HepG2 (cell line): ENCODE results near the gene ZKSCAN8. TPM values are rescaled to one million over a fixed set of nuclear protein-coding genes. Genes with fewer than 3 reads are reported as not detected.

Experiments
- ARID2 ChIP-seq: sonication (generic); formaldehyde crosslinking; IDR thresholded peaks from 2 replicates; pipeline ENCODE4 v1.8.1; 2022; ENCODE audit warnings: mild to moderate bottlenecking, missing genetic modification reagents, borderline replicate concordance
- EP300 ChIP-seq, 3 experiments: sonication (generic) in 1 of 3; formaldehyde crosslinking in 1 of 3; IDR thresholded peaks; 2 replicates each; pipeline versions ENCODE4 v1.5.1 to v1.6.1; 2011 to 2020; ENCODE audit warnings: low read depth in 2 of 3, low read length in 2 of 3, borderline replicate concordance in 1 of 3, improper control_type of control experiment in 1 of 3, mild to moderate bottlenecking in 1 of 3, missing genetic modification reagents in 1 of 3, moderate library complexity in 1 of 3
- FIP1L1 ChIP-seq: fragments of 200-400 bp; formaldehyde crosslinking; IDR thresholded peaks from 2 replicates; pipeline ENCODE4 v1.6.1; 2018; ENCODE audit warnings: low read depth, mild to moderate bottlenecking, low read length, moderate library complexity, borderline replicate concordance; ENCODE audit not compliant: insufficient read depth
- HNRNPLL ChIP-seq: fragments of 200-400 bp; formaldehyde crosslinking; IDR thresholded peaks from 2 replicates; pipeline ENCODE4 v1.6.1; 2017; ENCODE audit warnings: mild to moderate bottlenecking, low read depth, low read length; ENCODE audit not compliant: poor library complexity, severe bottlenecking
- KAT7 ChIP-seq: IDR thresholded peaks from 2 replicates; pipeline ENCODE4 v1.6.1; 2018; ENCODE audit warnings: borderline replicate concordance, missing compliant biosample characterization
- KAT8 ChIP-seq: IDR thresholded peaks from 2 replicates; pipeline ENCODE4 v1.6.1; 2016; ENCODE audit warnings: missing genetic modification reagents, missing compliant biosample characterization
- KDM5B ChIP-seq: sonication (generic); formaldehyde crosslinking; IDR thresholded peaks from 2 replicates; pipeline ENCODE4 v1.4.0; 2020; ENCODE audit warnings: missing genetic modification reagents, mild to moderate bottlenecking, borderline replicate concordance
- LBX2 ChIP-seq: sonication (generic); formaldehyde crosslinking; IDR thresholded peaks from 2 replicates; pipeline ENCODE4 v1.5.0; 2020; ENCODE audit warnings: missing genetic modification reagents, mild to moderate bottlenecking, borderline replicate concordance
- MED1 ChIP-seq: sonication (generic); formaldehyde crosslinking; IDR thresholded peaks from 2 replicates; pipeline ENCODE4 v1.4.0; 2020; ENCODE audit warnings: missing genetic modification reagents
- MTF1 ChIP-seq: sonication (generic); formaldehyde crosslinking; IDR thresholded peaks from 2 replicates; pipeline ENCODE4 v1.5.0; 2020; ENCODE audit warnings: missing genetic modification reagents
- NFIB ChIP-seq: sonication (generic); formaldehyde crosslinking; IDR thresholded peaks from 2 replicates; pipeline ENCODE4 v1.9.0; 2021; ENCODE audit warnings: missing genetic modification reagents, mild to moderate bottlenecking, borderline replicate concordance
- NFYC ChIP-seq: IDR thresholded peaks from 2 replicates; pipeline ENCODE4 v1.6.1; 2016; ENCODE audit warnings: missing genetic modification reagents, missing compliant biosample characterization
- PITX1 ChIP-seq: sonication (generic); formaldehyde crosslinking; IDR thresholded peaks from 2 replicates; pipeline ENCODE4 v1.5.1; 2020; ENCODE audit warnings: mild to moderate bottlenecking, missing genetic modification reagents
- RCOR2 ChIP-seq: IDR thresholded peaks from 2 replicates; pipeline ENCODE4 v1.6.1; 2016; ENCODE audit warnings: missing biosample characterization, missing genetic modification reagents
- RFX3 ChIP-seq: IDR thresholded peaks from 2 replicates; pipeline ENCODE4 v1.6.1; 2016; ENCODE audit warnings: missing biosample characterization, missing genetic modification reagents
- SAP130 ChIP-seq: IDR thresholded peaks from 2 replicates; pipeline ENCODE4 v1.6.1; 2016; ENCODE audit warnings: low read depth
- XRCC5 ChIP-seq: fragments of 200-400 bp; formaldehyde crosslinking; optimal IDR thresholded peaks from 2 replicates; pipeline ENCODE3; 2017; ENCODE audit warnings: mild to moderate bottlenecking, low read length
- ZBTB38 ChIP-seq: sonication (generic); formaldehyde crosslinking; IDR thresholded peaks from 2 replicates; pipeline ENCODE4 v1.5.1; 2020; ENCODE audit warnings: mild to moderate bottlenecking, missing genetic modification reagents
- ZBTB7B ChIP-seq: sonication (generic); formaldehyde crosslinking; IDR thresholded peaks from 2 replicates; pipeline ENCODE4 v1.4.0; 2020; ENCODE audit warnings: missing genetic modification reagents
- ZIK1 ChIP-seq: sonication (generic); formaldehyde crosslinking; IDR thresholded peaks from 2 replicates; pipeline ENCODE4 v1.5.0; 2020; ENCODE audit warnings: mild to moderate bottlenecking, low read depth, missing genetic modification reagents, borderline replicate concordance
- ZNF414 ChIP-seq: sonication (generic); formaldehyde crosslinking; IDR thresholded peaks from 2 replicates; pipeline ENCODE4 v1.5.0; 2020; ENCODE audit warnings: missing genetic modification reagents
- ZNF605 ChIP-seq: sonication (generic); formaldehyde crosslinking; IDR thresholded peaks from 2 replicates; pipeline ENCODE4 v1.8.0; 2022; ENCODE audit warnings: mild to moderate bottlenecking, missing genetic modification reagents
- ZNF746 ChIP-seq: sonication (generic); formaldehyde crosslinking; IDR thresholded peaks from 2 replicates; pipeline ENCODE4 v1.8.0; 2022; ENCODE audit warnings: mild to moderate bottlenecking, missing genetic modification reagents
- ZNF792 ChIP-seq: IDR thresholded peaks from 2 replicates; pipeline ENCODE4 v1.6.1; 2016
- polyA plus RNA-seq, 8 experiments: library from polyadenylated mRNA; depleted of rRNA in 3 of 8; stranded (reverse) in 7 of 8; unstranded in 1 of 8; fragments of >200 nt; fragmentation: Illumina TruSeq in 4 of 8; extraction: Trizol in 4 of 8; gene quantifications; 2 replicates each; pipeline versions ENCODE4 v1.2.1 to v1.2.3, GENCODE V29; 2011 to 2016; ENCODE audit warnings: low read depth in 4 of 8, missing spikeins in 1 of 8, mixed read lengths in 1 of 8; ENCODE audit not compliant: insufficient read depth in 1 of 8
- total RNA-seq, 5 experiments: library from RNA; depleted of rRNA; stranded (reverse); fragments of >200 nt; fragmentation: Illumina TruSeq; extraction: Trizol; gene quantifications; 2 replicates each; pipeline ENCODE4 v1.2.3, GENCODE V29; 2016; ENCODE audit warnings: low read depth in 1 of 5
- TF ChIP-seq, protein P1 (sequence below): sonication (generic); formaldehyde crosslinking; IDR thresholded peaks from 2 replicates; pipeline ENCODE4 v1.8.1; 2023; ENCODE audit warnings: missing genetic modification reagents, mild to moderate bottlenecking, borderline replicate concordance
- TF ChIP-seq, protein P2 (sequence below): sonication (generic); formaldehyde crosslinking; IDR thresholded peaks from 2 replicates; pipeline ENCODE4 v1.5.0; 2020; ENCODE audit warnings: mild to moderate bottlenecking, missing genetic modification reagents
- TF ChIP-seq, protein P3 (sequence below): IDR thresholded peaks from 2 replicates; pipeline ENCODE4 v1.6.1; 2018; ENCODE audit warnings: missing genetic modification reagents, mild to moderate bottlenecking, missing compliant biosample characterization

The ZKSCAN8 gene
- total and polyA plus RNA-seq, 2 of the 13 experiments (the other 11 are each of a cell fraction or from before 2014, with no cell fraction given): 12.4 to 20.9 TPM

DNA sequence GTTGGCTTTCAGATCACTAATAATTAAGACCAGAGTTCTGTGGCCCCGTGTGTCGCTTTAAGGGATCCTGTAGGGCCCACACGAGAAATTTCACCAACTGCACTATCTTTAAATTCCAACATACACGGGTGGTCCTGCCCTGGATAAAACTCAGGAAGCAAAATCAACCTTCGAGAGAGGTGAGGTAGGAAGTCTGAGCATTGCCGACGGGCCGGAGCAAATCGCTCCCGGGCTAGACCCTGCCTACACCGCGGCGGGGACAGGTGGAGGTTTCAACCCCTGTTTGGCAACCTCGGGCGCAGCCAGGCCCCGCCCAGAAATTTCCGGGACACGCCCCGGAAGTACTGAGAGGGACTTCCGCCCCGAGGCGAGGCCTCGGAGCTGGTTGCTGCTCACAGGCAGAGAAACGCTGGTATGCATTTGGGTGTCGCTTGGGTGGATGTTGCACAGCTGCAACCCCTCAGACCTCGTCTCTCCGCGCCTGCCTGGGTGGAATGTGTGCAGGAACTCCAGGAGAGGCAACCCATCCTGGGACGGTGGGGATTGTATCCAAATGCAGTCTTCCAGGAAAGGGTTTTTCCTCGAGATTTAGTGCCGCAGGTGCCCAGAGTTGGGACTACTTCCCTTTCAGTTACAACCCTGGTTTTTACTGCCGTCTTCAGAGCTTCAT lies 19.9 kb downstream of the ZKSCAN8 start (continued):
- TF ChIP-seq, protein P1, sequence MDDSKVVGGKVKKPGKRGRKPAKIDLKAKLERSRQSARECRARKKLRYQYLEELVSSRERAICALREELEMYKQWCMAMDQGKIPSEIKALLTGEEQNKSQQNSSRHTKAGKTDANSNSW (CRISPR knock-in tag): no peak
- peak; percentile 79 for TF ChIP-seq SAP130 (CRISPR knock-in tag)
- 0 out of 2 replicates have a peak, but pooled peaks have one; percentile 55 for TF ChIP-seq LBX2
- no peak for TF ChIP-seq ZNF414 (CRISPR knock-in tag)
- TF ChIP-seq KDM5B (CRISPR knock-in tag): peak; percentile 88
- no peak for TF ChIP-seq PITX1 (CRISPR knock-in tag)
- TF ChIP-seq ZNF605 (CRISPR knock-in tag): peak; percentile 78; the same call in 1 of the 2 replicates
- TF ChIP-seq, protein P2, sequence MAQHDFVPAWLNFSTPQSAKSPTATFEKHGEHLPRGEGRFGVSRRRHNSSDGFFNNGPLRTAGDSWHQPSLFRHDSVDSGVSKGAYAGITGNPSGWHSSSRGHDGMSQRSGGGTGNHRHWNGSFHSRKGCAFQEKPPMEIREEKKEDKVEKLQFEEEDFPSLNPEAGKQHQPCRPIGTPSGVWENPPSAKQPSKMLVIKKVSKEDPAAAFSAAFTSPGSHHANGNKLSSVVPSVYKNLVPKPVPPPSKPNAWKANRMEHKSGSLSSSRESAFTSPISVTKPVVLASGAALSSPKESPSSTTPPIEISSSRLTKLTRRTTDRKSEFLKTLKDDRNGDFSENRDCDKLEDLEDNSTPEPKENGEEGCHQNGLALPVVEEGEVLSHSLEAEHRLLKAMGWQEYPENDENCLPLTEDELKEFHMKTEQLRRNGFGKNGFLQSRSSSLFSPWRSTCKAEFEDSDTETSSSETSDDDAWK (CRISPR knock-in tag): no peak
- no peak for TF ChIP-seq NFIB
- no peak for TF ChIP-seq MTF1
- TF ChIP-seq ARID2 (CRISPR knock-in tag): peak; percentile 53; the same call in 1 of the 2 replicates
- TF ChIP-seq ZBTB7B: peak; percentile 68; the same call in 1 of the 2 replicates
- no peak for TF ChIP-seq EP300 (IDR thresholded peaks at IDR 0.05; ENCODE audit: low read depth in 2 of 2, low read length in 2 of 2)
- peak; percentile 11; the same call in 1 of the 2 replicates for TF ChIP-seq EP300 (CRISPR knock-in tag; IDR thresholded peaks at IDR 0.05; ENCODE audit: borderline replicate concordance)
- no peak for TF ChIP-seq NFYC (CRISPR knock-in tag)
- peak; percentile 69 for TF ChIP-seq XRCC5
- peak; percentile 94 for TF ChIP-seq KAT8 (CRISPR knock-in tag)
- peak; percentile 85 for TF ChIP-seq ZNF792 (CRISPR knock-in tag)
- peak; percentile 71; the same call in 1 of the 2 replicates for TF ChIP-seq KAT7 (CRISPR knock-in tag)
- TF ChIP-seq RFX3: no peak
- no peak for TF ChIP-seq FIP1L1
- peak; percentile 64 for TF ChIP-seq HNRNPLL
- TF ChIP-seq, protein P3, sequence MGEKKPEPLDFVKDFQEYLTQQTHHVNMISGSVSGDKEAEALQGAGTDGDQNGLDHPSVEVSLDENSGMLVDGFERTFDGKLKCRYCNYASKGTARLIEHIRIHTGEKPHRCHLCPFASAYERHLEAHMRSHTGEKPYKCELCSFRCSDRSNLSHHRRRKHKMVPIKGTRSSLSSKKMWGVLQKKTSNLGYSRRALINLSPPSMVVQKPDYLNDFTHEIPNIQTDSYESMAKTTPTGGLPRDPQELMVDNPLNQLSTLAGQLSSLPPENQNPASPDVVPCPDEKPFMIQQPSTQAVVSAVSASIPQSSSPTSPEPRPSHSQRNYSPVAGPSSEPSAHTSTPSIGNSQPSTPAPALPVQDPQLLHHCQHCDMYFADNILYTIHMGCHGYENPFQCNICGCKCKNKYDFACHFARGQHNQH (CRISPR knock-in tag): peak; percentile 59; the same call in 1 of the 2 replicates
- TF ChIP-seq ZBTB38: peak; percentile 78
- peak; percentile 64; the same call in 1 of the 2 replicates for TF ChIP-seq MED1
- no peak for TF ChIP-seq ZNF746 (CRISPR knock-in tag)
- 0 out of 2 replicates have a peak, but pooled peaks have one; percentile 38 for TF ChIP-seq ZIK1 (CRISPR knock-in tag)
- TF ChIP-seq RCOR2: no peak
